Measurements from ENCODE around the gene CFAP77.

The CFAP77 gene

GRCh38 chr9:132408521-132408920 lies 1.5 kb upstream of the CFAP77 start:
- no peak for DNase-seq

GRCh38 chr9:132410642-132411041 lies 631 bp downstream of the CFAP77 start:
- DNase-seq = no peak

- peak; percentile 73 for DNase-seq
Measured at GRCh38 chr9:132411091-132411508, 1.1 kb downstream of the CFAP77 start.

GRCh38 chr9:132412089-132412488 lies 2.1 kb downstream of the CFAP77 start:
- peak; percentile 17 for DNase-seq

GRCh38 chr9:132413926-132414325 lies 3.9 kb downstream of the CFAP77 start:
- DNase-seq = no peak

- no peak for DNase-seq
Measured at GRCh38 chr9:132414731-132415130, 4.7 kb downstream of the CFAP77 start.

- no peak for DNase-seq
Measured at GRCh38 chr9:132415181-132415580, 5.2 kb downstream of the CFAP77 start.

- DNase-seq = no peak
Measured at GRCh38 chr9:132418726-132419363, 8.8 kb downstream of the CFAP77 start.

- DNase-seq = no peak
Measured at GRCh38 chr9:132422574-132422973, 12.6 kb downstream of the CFAP77 start.

- no peak for DNase-seq
Measured at GRCh38 chr9:132423503-132423902, 13.5 kb downstream of the CFAP77 start.

GRCh38 chr9:132424857-132425674 lies 15.1 kb downstream of the CFAP77 start:
- DNase-seq = no peak

GRCh38 chr9:132425675-132426062 lies 15.7 kb downstream of the CFAP77 start:
- DNase-seq = no peak

GRCh38 chr9:132426639-132427414 lies 16.8 kb downstream of the CFAP77 start:
- no peak for DNase-seq

- no peak for DNase-seq
Measured at GRCh38 chr9:132430998-132431397, 21.0 kb downstream of the CFAP77 start.

- DNase-seq = no peak
Measured at GRCh38 chr9:132434881-132435280, 24.9 kb downstream of the CFAP77 start.

- DNase-seq = no peak
Measured at GRCh38 chr9:132439153-132439552, 29.1 kb downstream of the CFAP77 start.

GRCh38 chr9:132440735-132441134 lies 30.7 kb downstream of the CFAP77 start:
- DNase-seq = no peak

GRCh38 chr9:132441404-132441803 lies 31.4 kb downstream of the CFAP77 start:
- DNase-seq = no peak

GRCh38 chr9:132443951-132444607 lies 34.1 kb downstream of the CFAP77 start:
- DNase-seq = no peak

- DNase-seq = no peak
Measured at GRCh38 chr9:132446887-132447286, 36.9 kb downstream of the CFAP77 start.

GRCh38 chr9:132447346-132447745 lies 37.3 kb downstream of the CFAP77 start:
- DNase-seq = no peak

- DNase-seq = no peak
Measured at GRCh38 chr9:132447902-132448301, 37.9 kb downstream of the CFAP77 start.

- DNase-seq = no peak
Measured at GRCh38 chr9:132451276-132451675, 41.3 kb downstream of the CFAP77 start.

Data from right kidney (tissue), 1 donor.